ENCODE results near the gene MRFAP1L1. TPM values are rescaled to one million over a fixed set of nuclear protein-coding genes. Genes with fewer than 3 reads are reported as not detected.

The MRFAP1L1 gene
- total and polyA plus RNA-seq, 2 donors (not counting 1 experiment from before 2014, with no cell fraction given), result 12.5 to 57.2 TPM

DNA sequence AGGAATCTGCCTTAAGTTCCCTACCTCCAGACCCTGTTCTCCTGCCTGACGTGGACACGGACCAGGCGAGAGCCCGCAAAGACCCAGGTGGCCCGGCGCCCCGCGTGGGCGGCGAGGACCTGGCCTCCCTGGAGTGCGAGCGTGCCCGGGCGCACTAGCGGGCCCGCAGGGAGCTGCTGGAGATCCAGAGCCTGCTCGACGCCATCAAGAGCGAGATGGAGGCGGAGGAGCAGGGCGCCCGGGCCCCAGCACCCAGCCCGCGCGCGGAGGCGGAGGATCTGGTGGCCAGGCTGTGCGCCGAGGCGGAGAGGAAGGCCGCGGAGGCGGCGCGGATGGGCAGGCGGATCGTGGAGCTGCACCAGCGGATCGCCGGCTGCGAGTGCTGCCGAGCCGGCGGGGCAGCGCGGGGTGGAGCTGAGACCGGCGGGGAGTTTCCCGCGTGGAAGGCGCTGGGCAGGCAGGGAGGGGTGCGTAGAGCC is 51.0 kb downstream of the MRFAP1L1 start:
- H4K20me1 ChIP-seq (ENCODE audit: control insufficient read depth, insufficient read depth, low read length, poor library complexity, severe bottlenecking), result no peaks in the 10 kb centered on the region
- H3K4me1 ChIP-seq (ENCODE audit: control insufficient read depth in 2 of 2, insufficient read depth in 2 of 2, low read length in 2 of 2), result peaks cover 11 to 12% of the 10 kb centered on the region in 2 donors
- DNase-seq, result peak; percentile 61
- TF ChIP-seq, protein P1, sequence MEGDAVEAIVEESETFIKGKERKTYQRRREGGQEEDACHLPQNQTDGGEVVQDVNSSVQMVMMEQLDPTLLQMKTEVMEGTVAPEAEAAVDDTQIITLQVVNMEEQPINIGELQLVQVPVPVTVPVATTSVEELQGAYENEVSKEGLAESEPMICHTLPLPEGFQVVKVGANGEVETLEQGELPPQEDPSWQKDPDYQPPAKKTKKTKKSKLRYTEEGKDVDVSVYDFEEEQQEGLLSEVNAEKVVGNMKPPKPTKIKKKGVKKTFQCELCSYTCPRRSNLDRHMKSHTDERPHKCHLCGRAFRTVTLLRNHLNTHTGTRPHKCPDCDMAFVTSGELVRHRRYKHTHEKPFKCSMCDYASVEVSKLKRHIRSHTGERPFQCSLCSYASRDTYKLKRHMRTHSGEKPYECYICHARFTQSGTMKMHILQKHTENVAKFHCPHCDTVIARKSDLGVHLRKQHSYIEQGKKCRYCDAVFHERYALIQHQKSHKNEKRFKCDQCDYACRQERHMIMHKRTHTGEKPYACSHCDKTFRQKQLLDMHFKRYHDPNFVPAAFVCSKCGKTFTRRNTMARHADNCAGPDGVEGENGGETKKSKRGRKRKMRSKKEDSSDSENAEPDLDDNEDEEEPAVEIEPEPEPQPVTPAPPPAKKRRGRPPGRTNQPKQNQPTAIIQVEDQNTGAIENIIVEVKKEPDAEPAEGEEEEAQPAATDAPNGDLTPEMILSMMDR (IDR thresholded peaks at IDR 0.05), result no peak
- no peak for TF ChIP-seq EZH2 (IDR thresholded peaks at IDR 0.05; ENCODE audit: borderline replicate concordance, insufficient read depth, low read depth, low read length, poor library complexity, severe bottlenecking)
- no peak overlapping the region for H3K27ac Mint-ChIP-seq
- H3K4me1 Mint-ChIP-seq, result peaks cover 2% of the 10 kb centered on the region
- peaks cover 0 to 8% (median 1%) of the 10 kb centered on the region in 3 donors for H3K9me3 ChIP-seq (ENCODE audit: control extremely low read depth in 1 of 3, control insufficient read depth in 2 of 3, insufficient read depth in 1 of 3, low read length in 2 of 3)
- H3K36me3 ChIP-seq (replicated peaks in 1 of 2; ENCODE audit: control extremely low read depth in 1 of 2, control insufficient read depth in 1 of 2, extremely low read depth in 1 of 2, insufficient read depth in 2 of 2, low read length in 1 of 2), result no peaks in the 10 kb centered on the region
- peak overlapping the region; percentile 74 for H3K4me3 Mint-ChIP-seq
- ChIA-PET CTCF (interaction anchor here (1.0 kb wide), 2 partner anchors 15 to 215 kb away, joined by 3 read pairs; a partner anchor contains a TSS), POLR2A (interaction anchor here (0.6 to 0.8 kb wide), 3 partner anchors 15 to 393 kb away, joined by 3 to 4 read pairs (median 4); partner anchors contain the start of gene MRFAP1)
- H3K9ac ChIP-seq (ENCODE audit: low read length), result peak overlapping the region; percentile 60
- 11% methylated on average over 45 of the region's 52 CpGs for WGBS (ENCODE audit: insufficient coverage)
- H3K79me2 ChIP-seq (ENCODE audit: control insufficient read depth, insufficient read depth, low read length), result no peaks in the 10 kb centered on the region
- H2AFZ ChIP-seq (ENCODE audit: insufficient read depth, low read depth, low read length, poor library complexity, severe bottlenecking), result peak overlapping the region; percentile 66
- peak overlapping the region; percentile 77 for H3K4me2 ChIP-seq (replicated peaks; ENCODE audit: low read depth, low read length, poor library complexity, severe bottlenecking)
- no peaks in the 10 kb centered on the region for H3K9me3 Mint-ChIP-seq (ENCODE audit: insufficient read depth)
- intact Hi-C loops (cut with micrococcal nuclease), result no loop called here
- H3K27ac ChIP-seq (ENCODE audit: low read length in 2 of 2), result no peak overlapping the region
- H3K27me3 ChIP-seq (replicated peaks in 1 of 4; ENCODE audit: control extremely low read depth in 1 of 4, control insufficient read depth in 3 of 4, insufficient read depth in 4 of 4, low read length in 3 of 4), result peaks cover 0 to 39% (median 17%) of the 10 kb centered on the region in 4 experiments
- peaks cover 31% of the 10 kb centered on the region for H3K27me3 Mint-ChIP-seq
- peak overlapping the region in 3 of 5 experiments; percentile 25 to 57 (median 44) for H3K4me3 ChIP-seq (ENCODE audit: control extremely low read depth in 1 of 5, extremely low read depth in 1 of 5, insufficient read depth in 1 of 5, low read depth in 2 of 5, low read length in 4 of 5)
- peak; percentile 64 for ATAC-seq (ENCODE audit: low read depth)

DNA sequence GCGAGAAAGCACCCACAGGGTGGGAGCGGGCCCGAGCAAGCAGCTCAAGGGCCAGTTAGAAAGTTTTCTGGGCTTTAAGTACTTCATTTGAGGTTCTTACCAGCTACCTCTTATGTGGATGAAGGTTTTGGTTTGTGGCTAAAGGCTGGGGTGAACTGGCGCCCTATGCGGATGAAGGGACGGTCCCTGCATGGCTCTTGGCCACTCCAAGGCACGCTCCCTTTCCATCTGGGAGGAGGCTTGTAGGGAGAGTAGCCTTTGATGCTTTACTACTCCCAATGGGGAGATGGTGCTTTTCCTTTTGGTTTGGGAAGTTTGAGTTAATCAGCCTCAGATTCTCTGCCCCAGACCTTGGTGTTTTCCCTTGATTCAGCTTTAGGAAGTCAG is 51.5 kb downstream of the MRFAP1L1 start:
- TF ChIP-seq EZH2 (IDR thresholded peaks at IDR 0.05; ENCODE audit: borderline replicate concordance, insufficient read depth, low read depth, low read length, poor library complexity, severe bottlenecking), result no peak
- TF ChIP-seq, protein P1 (IDR thresholded peaks at IDR 0.05), result no peak
- no peaks in the 10 kb centered on the region for H3K9me3 Mint-ChIP-seq (ENCODE audit: insufficient read depth)
- DNase-seq (no peak), ATAC-seq (ENCODE audit: low read depth) (no peak)
- no peaks in the 10 kb centered on the region for H3K36me3 ChIP-seq (replicated peaks in 1 of 2; ENCODE audit: control extremely low read depth in 1 of 2, control insufficient read depth in 1 of 2, extremely low read depth in 1 of 2, insufficient read depth in 2 of 2, low read length in 1 of 2)
- peak overlapping the region; percentile 35 for H3K27ac Mint-ChIP-seq
- peak overlapping the region; percentile 77 for H3K4me2 ChIP-seq (replicated peaks; ENCODE audit: low read depth, low read length, poor library complexity, severe bottlenecking)
- H3K4me1 ChIP-seq (ENCODE audit: control insufficient read depth in 2 of 2, insufficient read depth in 2 of 2, low read length in 2 of 2), result peaks cover 8 to 11% of the 10 kb centered on the region in 2 donors
- H3K4me1 Mint-ChIP-seq, result peaks cover 2% of the 10 kb centered on the region
- no peaks in the 10 kb centered on the region for H3K79me2 ChIP-seq (ENCODE audit: control insufficient read depth, insufficient read depth, low read length)
- peaks cover 0 to 8% (median 1%) of the 10 kb centered on the region in 3 donors for H3K9me3 ChIP-seq (ENCODE audit: control extremely low read depth in 1 of 3, control insufficient read depth in 2 of 3, insufficient read depth in 1 of 3, low read length in 2 of 3)
- H3K9ac ChIP-seq (ENCODE audit: low read length), result peak overlapping the region; percentile 60
- H3K4me3 ChIP-seq (ENCODE audit: control extremely low read depth in 1 of 5, extremely low read depth in 1 of 5, insufficient read depth in 1 of 5, low read depth in 2 of 5, low read length in 4 of 5), result peak overlapping the region in 3 of 5 experiments; percentile 25 to 57 (median 44)
- H3K27me3 Mint-ChIP-seq, result peaks cover 27% of the 10 kb centered on the region
- POLR2A ChIA-PET, result interaction anchor here (0.8 to 1.5 kb wide), 2 partner anchors 18 kb away, joined by 3 read pairs; partner anchors contain the start of gene MRFAP1
- H3K27me3 ChIP-seq (replicated peaks in 1 of 4; ENCODE audit: control extremely low read depth in 1 of 4, control insufficient read depth in 3 of 4, insufficient read depth in 4 of 4, low read length in 3 of 4), result peaks cover 0 to 36% (median 13%) of the 10 kb centered on the region in 4 experiments
- H3K4me3 Mint-ChIP-seq, result peak overlapping the region; percentile 74
- H3K27ac ChIP-seq (ENCODE audit: low read length in 2 of 2), result no peak overlapping the region
- 98% methylated on average over 6 of the region's 7 CpGs for WGBS (ENCODE audit: insufficient coverage)
- CTCF ChIA-PET, result interaction anchor here (1.0 kb wide), 1 partner anchor 15 kb away, joined by 3 read pairs; a partner anchor contains a TSS
- intact Hi-C loops (cut with micrococcal nuclease), result no loop called here
- H2AFZ ChIP-seq (ENCODE audit: insufficient read depth, low read depth, low read length, poor library complexity, severe bottlenecking), result peak overlapping the region; percentile 66
- no peaks in the 10 kb centered on the region for H4K20me1 ChIP-seq (ENCODE audit: control insufficient read depth, insufficient read depth, low read length, poor library complexity, severe bottlenecking)
